K562 (cell line): Measurements from ENCODE around the gene ZNF747. TPM values are rescaled to one million over a fixed set of nuclear protein-coding genes. Genes with fewer than 3 reads are reported as not detected.

ENCODE experiments used
- CREM ChIP-seq: IDR thresholded peaks from 2 replicates; pipeline ENCODE4 v1.6.1; 2014; ENCODE audit warnings: antibody characterized with exemption, low read depth
- CSDE1 ChIP-seq, 2 experiments: fragments of 450-650 bp; IDR thresholded peaks; 2 replicates each; pipeline ENCODE4 v1.6.1; 2016; ENCODE audit warnings: mild to moderate bottlenecking in 1 of 2
- ELF2 ChIP-seq: fragments of 250-450 bp; sonication (Bioruptor Pico); IDR thresholded peaks from 2 replicates; pipeline ENCODE4 v1.5.0; 2021; ENCODE audit warnings: mild to moderate bottlenecking
- ETV1 ChIP-seq: fragments of 450-650 bp; conservative IDR thresholded peaks from 2 replicates; pipeline ENCODE4 v1.6.1; 2016; ENCODE audit warnings: missing genetic modification characterization, control low read depth, low read depth, missing compliant biosample characterization
- FUS ChIP-seq: fragments of 200-400 bp; formaldehyde crosslinking; optimal IDR thresholded peaks from 2 replicates; pipeline ENCODE3; 2017; ENCODE audit warnings: low read depth, low read length
- GABPB1 ChIP-seq: sonication (generic); formaldehyde crosslinking; IDR thresholded peaks from 2 replicates; pipeline ENCODE4 v1.8.0; 2022; ENCODE audit warnings: mild to moderate bottlenecking, missing genetic modification reagents
- HMG20A ChIP-seq: fragments of 450-650 bp; formaldehyde crosslinking; conservative IDR thresholded peaks from 2 replicates; pipeline ENCODE4 v1.4.0; 2020; ENCODE audit warnings: mild to moderate bottlenecking, mixed read lengths
- HMGN3 ChIP-seq: IDR thresholded peaks from 2 replicates; pipeline ENCODE4 v1.6.1; 2011; ENCODE audit warnings: borderline replicate concordance, low read depth, mild to moderate bottlenecking, mixed read lengths, low read length; ENCODE audit not compliant: insufficient read length; ENCODE audit errors: extremely low read depth
- HSF4 ChIP-seq: fragments of 250-450 bp; sonication (Bioruptor Pico); IDR thresholded peaks from 2 replicates; pipeline ENCODE4 v2.1.2; 2022; ENCODE audit warnings: mild to moderate bottlenecking, moderate library complexity, borderline replicate concordance
- KAT7 ChIP-seq: sonication (generic); formaldehyde crosslinking; IDR thresholded peaks from 2 replicates; pipeline ENCODE4 v1.8.0; 2022; ENCODE audit warnings: missing genetic modification reagents, mild to moderate bottlenecking, borderline replicate concordance
- MEF2D ChIP-seq: conservative IDR thresholded peaks from 2 replicates; pipeline ENCODE4 v1.6.1; 2016; ENCODE audit warnings: low read depth, missing genetic modification characterization, missing compliant biosample characterization
- MEIS2 ChIP-seq: fragments of 450-650 bp; IDR thresholded peaks from 2 replicates; pipeline ENCODE4 v1.6.1; 2014; ENCODE audit warnings: mild to moderate bottlenecking; ENCODE audit not compliant: partially characterized antibody
- POLR2A ChIP-seq: fragments of 450-650 bp; conservative IDR thresholded peaks from 2 replicates; pipeline ENCODE4 v1.6.1; 2016
- PTRF ChIP-seq: fragments of 450-650 bp; IDR thresholded peaks from 2 replicates; pipeline ENCODE4 v1.6.1; 2016; ENCODE audit warnings: mild to moderate bottlenecking, missing genetic modification characterization, missing compliant biosample characterization
- RAD51 ChIP-seq: fragments of 450-650 bp; IDR thresholded peaks from 2 replicates; pipeline ENCODE4 v1.7.1; 2016; ENCODE audit warnings: low read depth, mild to moderate bottlenecking, borderline replicate concordance
- RB1 ChIP-seq: fragments of 450-650 bp; IDR thresholded peaks from 2 replicates; pipeline ENCODE4 v1.6.1; 2017; ENCODE audit warnings: low read depth, mild to moderate bottlenecking
- TRIM24 ChIP-seq, 2 experiments: fragments of 450-650 bp; IDR thresholded peaks; 2 replicates each; pipeline ENCODE4 v1.6.1; 2016
- ZNF263 ChIP-seq: sonication (generic); formaldehyde crosslinking; IDR thresholded peaks from 2 replicates; pipeline ENCODE4 v1.8.0; 2022; ENCODE audit warnings: mild to moderate bottlenecking, missing genetic modification reagents, borderline replicate concordance
- ZNF766 ChIP-seq: fragments of 200-800 bp; sonication (Bioruptor generic); conservative IDR thresholded peaks from 2 replicates; pipeline ENCODE4 v1.6.1; 2016; ENCODE audit warnings: missing genetic modification characterization, missing compliant biosample characterization
- polyA plus RNA-seq, 8 experiments: library from polyadenylated mRNA; depleted of rRNA in 4 of 8; stranded (reverse) in 5 of 8; unstranded in 3 of 8; fragments of >200 nt; fragmentation: Nextera tagmentation in 2 of 8; fragmentation: Illumina TruSeq in 1 of 8; extraction: Ambion mirVana in 2 of 8; extraction: Trizol in 1 of 8; gene quantifications; 2 replicates each; pipeline versions ENCODE4 v1.2.1 to v1.2.3, GENCODE V29; 2011 to 2014; ENCODE audit warnings: inconsistent platforms in 1 of 8, missing spikeins in 1 of 8
- total RNA-seq, 7 experiments: library from RNA; depleted of rRNA in 6 of 7; stranded (reverse); fragments of >200 nt in 6 of 7; fragmentation: Illumina TruSeq in 2 of 7; extraction: Trizol in 2 of 7; gene quantifications; 2 replicates each; pipeline versions ENCODE4 v1.2.1 to v1.2.3, GENCODE V29; 2011 to 2021; ENCODE audit warnings: low replicate concordance in 1 of 7
- TF ChIP-seq, protein P1 (sequence below), 2 experiments: fragments of 450-650 bp; conservative IDR thresholded peaks; 2 replicates each; pipeline ENCODE4 v1.6.1; 2017; ENCODE audit warnings: mild to moderate bottlenecking in 2 of 2, moderate library complexity in 2 of 2
- TF ChIP-seq, protein P2 (sequence below): fragments of 450-650 bp; IDR thresholded peaks from 2 replicates; pipeline ENCODE4 v1.7.1; 2018; ENCODE audit warnings: mild to moderate bottlenecking, low read depth; ENCODE audit not compliant: partially characterized antibody
- TF ChIP-seq, protein P3 (sequence below): fragments of 150-350 bp; conservative IDR thresholded peaks from 2 replicates; pipeline ENCODE4 v1.6.1; 2014; ENCODE audit warnings: low read length

ZNF747 gene
- total and polyA plus RNA-seq, 9 of the 15 experiments (the other 6 are each of a cell fraction or from before 2014, with no cell fraction given) = 0.14 to 3.3 (median 1.5) TPM

DNA sequence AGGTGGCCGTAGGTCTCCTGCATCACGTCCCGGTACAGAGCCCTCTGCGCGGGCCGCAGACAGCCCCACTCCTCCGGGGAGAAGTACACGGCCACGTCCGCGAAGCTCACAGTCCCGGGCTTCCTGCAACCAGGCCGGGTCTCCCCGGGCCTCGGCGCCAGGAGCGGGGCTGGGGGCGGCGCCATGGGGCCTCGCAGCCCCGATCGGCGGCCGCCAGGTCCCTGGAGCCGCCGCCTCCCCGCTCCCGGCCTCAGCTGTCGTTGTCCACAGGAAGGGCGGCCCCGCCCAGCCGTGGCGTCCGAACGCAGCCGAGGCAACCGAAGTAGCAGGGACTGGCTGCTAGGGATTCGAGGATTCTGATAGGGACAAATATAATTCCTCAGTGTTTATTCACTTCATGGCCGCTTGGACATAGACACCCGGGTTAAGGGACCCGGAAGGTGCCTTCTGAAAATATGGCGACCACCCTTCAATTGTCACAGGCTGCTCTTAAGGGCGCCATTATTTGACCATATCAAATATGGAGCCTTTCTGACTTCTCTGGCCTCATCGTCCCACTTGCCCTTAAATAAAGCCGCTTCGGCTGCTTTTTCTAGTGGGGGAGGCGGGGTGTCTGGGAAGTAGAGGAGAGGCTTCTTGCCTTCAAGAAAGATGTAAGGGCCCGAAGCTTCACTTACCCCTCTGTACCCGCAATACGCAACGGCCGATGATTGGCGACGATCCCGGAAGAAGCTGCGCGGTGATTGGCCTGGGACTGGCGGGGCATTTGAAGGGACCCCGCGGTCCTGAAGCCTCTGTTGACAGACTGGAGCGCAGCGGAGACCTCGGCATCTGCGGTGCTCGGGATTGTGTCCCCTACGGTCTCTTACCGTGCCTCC, 37.0 kb upstream of the ZNF747 start, which contains the start of gene ZNF688 (continued):
- TF ChIP-seq, protein P1, sequence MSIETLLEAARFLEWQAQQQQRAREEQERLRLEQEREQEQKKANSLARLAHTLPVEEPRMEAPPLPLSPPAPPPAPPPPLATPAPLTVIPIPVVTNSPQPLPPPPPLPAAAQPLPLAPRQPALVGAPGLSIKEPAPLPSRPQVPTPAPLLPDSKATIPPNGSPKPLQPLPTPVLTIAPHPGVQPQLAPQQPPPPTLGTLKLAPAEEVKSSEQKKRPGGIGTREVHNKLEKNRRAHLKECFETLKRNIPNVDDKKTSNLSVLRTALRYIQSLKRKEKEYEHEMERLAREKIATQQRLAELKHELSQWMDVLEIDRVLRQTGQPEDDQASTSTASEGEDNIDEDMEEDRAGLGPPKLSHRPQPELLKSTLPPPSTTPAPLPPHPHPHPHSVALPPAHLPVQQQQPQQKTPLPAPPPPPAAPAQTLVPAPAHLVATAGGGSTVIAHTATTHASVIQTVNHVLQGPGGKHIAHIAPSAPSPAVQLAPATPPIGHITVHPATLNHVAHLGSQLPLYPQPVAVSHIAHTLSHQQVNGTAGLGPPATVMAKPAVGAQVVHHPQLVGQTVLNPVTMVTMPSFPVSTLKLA (conservative IDR thresholded peaks at IDR 0.05) = peak; percentile 84 to 90
- TF ChIP-seq RB1 (peak; percentile 70), HSF4 (no peak), CREM (peak; percentile 86), MEIS2 (peak; percentile 86), GABPB1 (CRISPR knock-in tag) (0 out of 2 replicates have a peak, but pooled peaks have one; percentile 60), TRIM24 (IDR thresholded peaks at IDR 0.05) (no peak), ZNF766 (CRISPR knock-in tag) (peak; percentile 86), ZNF263 (CRISPR knock-in tag) (peak; percentile 63), HMG20A (CRISPR knock-in tag) (no peak), ETV1 (tag) (peak; percentile 33; the same call in 1 of the 2 replicates), PTRF (tag) (no peak), POLR2A (peak; percentile 80), MEF2D (tag) (0 out of 2 replicates have a peak, but pooled peaks have one; percentile 47), ELF2 (0 out of 2 replicates have a peak, but pooled peaks have one; percentile 21), CSDE1 (IDR thresholded peaks at IDR 0.05) (peak in 1 of 2 experiments; percentile 94), RAD51 (no peak), HMGN3 (peak; percentile 85), FUS (peak; percentile 58), KAT7 (CRISPR knock-in tag) (peak; percentile 28; the same call in 1 of the 2 replicates)
- TF ChIP-seq, protein P2, sequence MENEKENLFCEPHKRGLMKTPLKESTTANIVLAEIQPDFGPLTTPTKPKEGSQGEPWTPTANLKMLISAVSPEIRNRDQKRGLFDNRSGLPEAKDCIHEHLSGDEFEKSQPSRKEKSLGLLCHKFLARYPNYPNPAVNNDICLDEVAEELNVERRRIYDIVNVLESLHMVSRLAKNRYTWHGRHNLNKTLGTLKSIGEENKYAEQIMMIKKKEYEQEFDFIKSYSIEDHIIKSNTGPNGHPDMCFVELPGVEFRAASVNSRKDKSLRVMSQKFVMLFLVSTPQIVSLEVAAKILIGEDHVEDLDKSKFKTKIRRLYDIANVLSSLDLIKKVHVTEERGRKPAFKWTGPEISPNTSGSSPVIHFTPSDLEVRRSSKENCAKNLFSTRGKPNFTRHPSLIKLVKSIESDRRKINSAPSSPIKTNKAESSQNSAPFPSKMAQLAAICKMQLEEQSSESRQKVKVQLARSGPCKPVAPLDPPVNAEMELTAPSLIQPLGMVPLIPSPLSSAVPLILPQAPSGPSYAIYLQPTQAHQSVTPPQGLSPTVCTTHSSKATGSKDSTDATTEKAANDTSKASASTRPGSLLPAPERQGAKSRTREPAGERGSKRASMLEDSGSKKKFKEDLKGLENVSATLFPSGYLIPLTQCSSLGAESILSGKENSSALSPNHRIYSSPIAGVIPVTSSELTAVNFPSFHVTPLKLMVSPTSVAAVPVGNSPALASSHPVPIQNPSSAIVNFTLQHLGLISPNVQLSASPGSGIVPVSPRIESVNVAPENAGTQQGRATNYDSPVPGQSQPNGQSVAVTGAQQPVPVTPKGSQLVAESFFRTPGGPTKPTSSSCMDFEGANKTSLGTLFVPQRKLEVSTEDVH = peak; percentile 80
- TF ChIP-seq, protein P3, sequence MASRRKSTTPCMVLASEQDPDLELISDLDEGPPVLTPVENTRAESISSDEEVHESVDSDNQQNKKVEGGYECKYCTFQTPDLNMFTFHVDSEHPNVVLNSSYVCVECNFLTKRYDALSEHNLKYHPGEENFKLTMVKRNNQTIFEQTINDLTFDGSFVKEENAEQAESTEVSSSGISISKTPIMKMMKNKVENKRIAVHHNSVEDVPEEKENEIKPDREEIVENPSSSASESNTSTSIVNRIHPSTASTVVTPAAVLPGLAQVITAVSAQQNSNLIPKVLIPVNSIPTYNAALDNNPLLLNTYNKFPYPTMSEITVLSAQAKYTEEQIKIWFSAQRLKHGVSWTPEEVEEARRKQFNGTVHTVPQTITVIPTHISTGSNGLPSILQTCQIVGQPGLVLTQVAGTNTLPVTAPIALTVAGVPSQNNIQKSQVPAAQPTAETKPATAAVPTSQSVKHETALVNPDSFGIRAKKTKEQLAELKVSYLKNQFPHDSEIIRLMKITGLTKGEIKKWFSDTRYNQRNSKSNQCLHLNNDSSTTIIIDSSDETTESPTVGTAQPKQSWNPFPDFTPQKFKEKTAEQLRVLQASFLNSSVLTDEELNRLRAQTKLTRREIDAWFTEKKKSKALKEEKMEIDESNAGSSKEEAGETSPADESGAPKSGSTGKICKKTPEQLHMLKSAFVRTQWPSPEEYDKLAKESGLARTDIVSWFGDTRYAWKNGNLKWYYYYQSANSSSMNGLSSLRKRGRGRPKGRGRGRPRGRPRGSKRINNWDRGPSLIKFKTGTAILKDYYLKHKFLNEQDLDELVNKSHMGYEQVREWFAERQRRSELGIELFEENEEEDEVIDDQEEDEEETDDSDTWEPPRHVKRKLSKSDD = peak; percentile 55
